Left ventricle myocardium inferior (tissue), 1 donor: ENCODE results near the gene ETF1. TPM values are rescaled to one million over a fixed set of nuclear protein-coding genes. Genes with fewer than 3 reads are reported as not detected.

Source experiments
- DNase-seq: peaks from one replicate; pipeline ENCODE4 v3.0.0-alpha.2; 2020
- H3K27ac ChIP-seq: fragments of 200-600 bp; replicated peaks from 2 replicates; pipeline ENCODE4 v1.8.0; 2021
- H3K27me3 ChIP-seq: fragments of 200-600 bp; 2 replicates; pipeline ENCODE4 v1.8.0; 2021; ENCODE audit warnings: low read depth
- H3K36me3 ChIP-seq: fragments of 200-600 bp; 2 replicates; pipeline ENCODE4 v1.8.0; 2021
- H3K4me1 ChIP-seq: fragments of 200-600 bp; 2 replicates; pipeline ENCODE4 v1.8.0; 2021
- H3K4me3 ChIP-seq: fragments of 200-600 bp; 2 replicates; pipeline ENCODE4 v1.8.0; 2021; ENCODE audit warnings: mild to moderate bottlenecking, moderate library complexity
- H3K9me3 ChIP-seq: fragments of 200-600 bp; replicated peaks from 2 replicates; pipeline ENCODE4 v1.8.0; 2021
- CTCF ChIP-seq: fragments of 200-600 bp; IDR thresholded peaks from 2 replicates; pipeline ENCODE4 v1.8.0; 2021; ENCODE audit warnings: antibody characterized with exemption, mild to moderate bottlenecking, borderline replicate concordance
- intact Hi-C: fragments of 100-400 bp; cut with micrococcal nuclease; formaldehyde crosslinking; loops from one replicate; pipeline ENCODE4 v1.11.0; 2022
- total RNA-seq: library from RNA; stranded (reverse); fragmentation: NEBNext Ultra II Directional; extraction: Animal tissue kit (Norgen Biotek cat#: 25700); gene quantifications from one replicate; pipeline ENCODE4 v1.2.1, GENCODE V29; 2021
- donor health status: DM: no; HTN: yes; CAD: no; lungs with severe emphysema.

Gene ETF1
- total RNA-seq, 1 donor from 2014 or later, result 80.8 TPM

- TF ChIP-seq CTCF, result no peak
- Histone ChIP-seq H3K4me1 (peaks cover 92% of the 10 kb centered on the region), H3K36me3 (no peaks in the 10 kb centered on the region), H3K9me3 (no peaks in the 10 kb centered on the region), H3K4me3 (peak overlapping the region; percentile 85), H3K27ac (peak overlapping the region; percentile 98), H3K27me3 (no peaks in the 10 kb centered on the region)
- intact Hi-C loops, result no loop called here
- no peak for DNase-seq
Observed at GRCh38 chr5:138541511-138542179, 1.4 kb downstream of the ETF1 start.

GRCh38 chr5:138539791-138540190, 3.2 kb downstream of the ETF1 start:
- intact Hi-C loops, result no loop called here

DNA sequence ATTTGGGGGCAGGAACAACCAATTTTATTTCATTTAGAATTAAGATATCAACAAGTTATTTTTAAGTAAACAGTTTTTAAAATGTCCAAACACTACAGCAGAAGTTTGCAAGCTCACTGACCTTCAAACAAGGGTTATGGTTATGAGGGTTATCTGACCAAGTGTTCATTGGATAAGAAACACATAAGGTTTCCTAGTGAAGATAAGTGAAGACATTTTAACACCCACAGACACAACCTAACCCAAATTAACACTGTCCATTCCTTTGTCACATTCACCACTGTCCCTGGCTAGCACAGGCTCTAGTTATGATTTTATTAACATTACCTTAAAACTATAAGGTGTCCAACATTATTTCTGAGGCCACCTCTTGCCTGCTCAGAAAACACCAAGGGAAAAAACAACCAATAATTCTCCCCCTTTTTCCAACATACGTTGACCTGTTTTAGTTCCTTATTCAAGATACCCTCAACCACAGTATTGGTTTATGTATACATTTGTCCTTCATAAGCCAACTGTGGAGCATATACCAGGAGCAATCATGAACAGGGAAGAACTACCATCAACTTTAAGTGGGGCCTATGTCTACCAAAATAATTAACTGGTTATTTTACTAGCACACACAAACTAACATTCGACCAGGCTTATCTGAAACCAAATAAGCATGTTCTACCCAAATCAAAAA, 4.0 kb downstream of the ETF1 start:
- H3K4me1 ChIP-seq, result peaks cover 83% of the 10 kb centered on the region

More at GRCh38 chr5:138539791-138540190, 3.2 kb downstream of the ETF1 start:
- no peak overlapping the region for H3K4me3 ChIP-seq
- H3K9me3 ChIP-seq, result no peaks in the 10 kb centered on the region
- H3K4me1 ChIP-seq, result peaks cover 83% of the 10 kb centered on the region
- no peaks in the 10 kb centered on the region for H3K36me3 ChIP-seq
- no peaks in the 10 kb centered on the region for H3K27me3 ChIP-seq
- no peak for TF ChIP-seq CTCF
- peak overlapping the region; percentile 39 for H3K27ac ChIP-seq
- DNase-seq, result no peak

DNA sequence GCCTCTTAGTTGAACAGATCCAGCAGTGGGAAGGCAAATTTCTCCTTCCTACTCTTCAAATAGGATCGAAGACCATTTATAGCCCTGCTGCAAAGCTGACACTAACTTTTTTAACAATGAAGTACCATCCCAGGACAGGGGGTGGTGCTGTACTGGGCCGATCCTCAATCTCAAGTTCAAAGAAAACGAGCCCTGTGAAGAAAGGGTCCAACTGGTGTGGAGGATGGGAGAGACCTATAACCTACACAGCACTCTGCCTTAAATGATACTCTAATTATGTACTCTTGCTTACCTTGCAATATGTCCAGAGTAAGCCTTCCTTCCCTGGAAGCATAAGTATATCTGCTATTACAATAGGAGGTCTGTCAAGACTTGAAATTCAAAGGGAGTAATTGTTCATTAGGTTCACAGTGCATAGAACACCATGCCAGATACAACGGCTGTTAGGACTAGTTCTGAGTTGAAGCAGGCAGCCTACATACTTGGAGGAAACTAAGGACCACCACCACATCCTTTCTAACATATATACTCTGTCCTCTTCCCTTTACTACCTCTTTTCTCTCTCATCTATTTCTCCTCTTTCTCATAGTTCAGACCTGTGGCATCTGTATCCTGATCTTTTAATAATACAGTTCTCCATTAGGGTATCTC, 6.2 kb downstream of the ETF1 start:
- Histone ChIP-seq H3K9me3 (no peaks in the 10 kb centered on the region), H3K27me3 (no peaks in the 10 kb centered on the region), H3K36me3 (no peaks in the 10 kb centered on the region), H3K4me3 (no peak overlapping the region), H3K4me1 (peaks cover 79% of the 10 kb centered on the region), H3K27ac (peak overlapping the region; percentile 0)
- TF ChIP-seq CTCF, result peak; percentile 31
- intact Hi-C loops, result no loop called here
- DNase-seq, result no peak

More for the DNA sequence above, 4.0 kb downstream of the ETF1 start:
- Histone ChIP-seq H3K27me3 (no peaks in the 10 kb centered on the region), H3K36me3 (no peaks in the 10 kb centered on the region), H3K27ac (peak overlapping the region; percentile 39), H3K4me3 (no peak overlapping the region), H3K9me3 (no peaks in the 10 kb centered on the region)
- no peak for TF ChIP-seq CTCF
- DNase-seq, result no peak
- intact Hi-C loops, result no loop called here

DNA sequence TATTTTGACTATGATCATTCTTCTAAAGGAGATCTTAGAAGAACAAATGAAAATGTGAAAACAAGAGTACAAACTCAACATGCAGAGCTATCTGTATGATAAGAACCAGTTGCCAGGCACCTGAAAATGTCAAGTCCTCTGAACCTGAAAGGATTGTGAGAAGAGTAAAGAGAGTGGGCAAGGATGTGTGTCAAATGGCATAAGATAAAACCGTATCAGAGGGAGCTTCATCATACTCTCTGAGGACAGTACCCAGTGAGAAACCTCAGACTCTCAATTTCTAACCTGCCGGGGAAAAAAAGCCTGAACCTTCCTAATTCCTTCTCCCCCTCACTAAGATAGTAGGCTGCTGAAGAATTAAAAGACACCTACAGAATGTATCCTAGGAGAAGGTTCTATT, 6.8 kb downstream of the ETF1 start:
- H3K4me3 ChIP-seq, result no peak overlapping the region
- DNase-seq, result no peak
- intact Hi-C loops, result no loop called here
- H3K4me1 ChIP-seq, result peaks cover 78% of the 10 kb centered on the region
- H3K27me3 ChIP-seq, result no peaks in the 10 kb centered on the region
- no peaks in the 10 kb centered on the region for H3K36me3 ChIP-seq
- H3K9me3 ChIP-seq, result no peaks in the 10 kb centered on the region
- H3K27ac ChIP-seq, result peak overlapping the region; percentile 1
- no peak for TF ChIP-seq CTCF
